Natural killer cell (primary cell): ENCODE measurements around the gene PLAGL1. TPM values are rescaled to one million over a fixed set of nuclear protein-coding genes. Genes with fewer than 3 reads are reported as not detected.

Source experiments
- ATAC-seq, 3 donors: fragments of 150-1000 bp in 2 of 3; fragments of 200-7000 bp in 1 of 3; cut with Tn5 transposase; 1 replicate in 1 of 3; 2 replicates in 2 of 3; pipeline ENCODE4 v1.10.0; 2021; ENCODE audit warnings: mild to moderate bottlenecking in 2 of 3, moderate library complexity in 2 of 3
- DNase-seq, 2 donors: peaks; one replicate each; pipeline versions ENCODE4 v3.0.0 to v3.0.0-alpha.2; 2013 to 2021; ENCODE audit warnings: mixed read lengths in 1 of 2
- H3K27ac ChIP-seq: one replicate; pipeline ENCODE4 v1.5.1; 2013; ENCODE audit warnings: mild to moderate bottlenecking, low read length
- H3K27me3 ChIP-seq: one replicate; pipeline ENCODE4 v1.6.1; 2013; ENCODE audit warnings: low read length; ENCODE audit not compliant: control insufficient read depth, insufficient read depth
- H3K36me3 ChIP-seq: one replicate; pipeline ENCODE4 v1.6.1; 2013; ENCODE audit warnings: low read length; ENCODE audit not compliant: control insufficient read depth, insufficient read depth
- H3K4me1 ChIP-seq: one replicate; pipeline ENCODE4 v1.6.1; 2013; ENCODE audit warnings: low read length; ENCODE audit not compliant: control insufficient read depth, insufficient read depth
- H3K4me3 ChIP-seq: one replicate; pipeline ENCODE4 v1.5.1; 2013; ENCODE audit warnings: low read length
- H3K9me3 ChIP-seq: one replicate; pipeline ENCODE4 v1.6.1; 2013; ENCODE audit warnings: low read length; ENCODE audit not compliant: control insufficient read depth, insufficient read depth
- H3K27ac Mint-ChIP-seq, 2 donors: one replicate each; pipeline ENCODE4 v1.8.0; 2022; ENCODE audit warnings: mild to moderate bottlenecking in 2 of 2, mixed read lengths in 2 of 2, moderate library complexity in 1 of 2
- H3K27me3 Mint-ChIP-seq, 2 donors: one replicate each; pipeline ENCODE4 v1.8.0; 2022; ENCODE audit warnings: low read depth in 2 of 2, mixed read lengths in 2 of 2
- H3K36me3 Mint-ChIP-seq: one replicate; pipeline ENCODE4 v1.8.0; 2022; ENCODE audit warnings: mixed read lengths
- H3K4me1 Mint-ChIP-seq, 2 donors: one replicate each; pipeline ENCODE4 v1.8.0; 2022; ENCODE audit warnings: mixed read lengths in 2 of 2
- H3K4me3 Mint-ChIP-seq: one replicate; pipeline ENCODE4 v1.8.0; 2022; ENCODE audit warnings: mild to moderate bottlenecking, moderate library complexity, mixed read lengths
- H3K9me3 Mint-ChIP-seq, 2 donors: one replicate each; pipeline ENCODE4 v1.8.0; 2022; ENCODE audit warnings: mixed read lengths in 2 of 2
- CTCF ChIP-seq: fragments of 200-600 bp; IDR thresholded peaks from one replicate; pipeline ENCODE4 v1.8.0; 2022; ENCODE audit warnings: antibody characterized with exemption
- WGBS: methylation state at CpG from one replicate; pipeline ENCODE4 v1.1.7; 2013; ENCODE audit warnings: missing lambda C conversion rate; ENCODE audit not compliant: insufficient coverage; 5-methylcytosine and 5-hydroxymethylcytosine counted together
- intact Hi-C: fragments of 100-400 bp; cut with micrococcal nuclease; formaldehyde crosslinking; loops from one replicate; pipeline ENCODE4 v1.14.2; 2022
- total RNA-seq, 4 donors: library from RNA; stranded (reverse); fragments of 120-200 nt in 1 of 4; gene quantifications; one replicate each; pipeline versions ENCODE4 v1.2.3 to v1.2.4, GENCODE V29; 2013 to 2022

Gene PLAGL1
- total RNA-seq, 3 donors from 2014 or later (not counting 1 experiment from before 2014, with no cell fraction given): 4.9 to 12.2 (median 6.8) TPM

DNA sequence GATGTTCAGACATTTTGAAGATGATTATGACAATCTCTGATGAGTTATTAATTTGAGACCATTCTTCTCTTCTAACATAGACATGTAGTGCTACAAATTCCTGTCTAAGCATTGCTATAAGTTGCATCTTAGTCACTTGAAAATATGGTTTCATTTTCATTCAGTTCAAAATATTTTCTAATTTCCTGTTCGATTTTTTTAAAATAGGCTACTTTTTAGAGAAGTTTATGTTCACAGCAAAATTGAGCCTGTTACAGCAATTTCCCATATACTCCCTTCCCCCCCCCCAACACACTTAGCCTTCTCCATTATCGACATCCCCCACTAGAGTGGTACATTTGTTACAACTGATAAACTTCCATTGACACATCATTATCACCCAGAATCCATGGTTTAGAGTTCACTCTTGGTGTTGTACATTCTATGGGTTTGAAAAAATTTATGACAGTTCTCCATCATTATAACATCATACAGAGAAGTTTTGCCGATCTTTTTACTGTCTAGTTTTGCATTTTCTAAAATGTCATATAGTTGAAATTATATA is 31.2 kb downstream of the PLAGL1 start:
- intact Hi-C loops: no loop called here
- H3K4me3 ChIP-seq: no peak overlapping the region
- Mint-ChIP-seq H3K4me1 (no peaks in the 10 kb centered on the region), H3K4me3 (no peak overlapping the region), H3K27me3 (peaks cover 0 to 3% of the 10 kb centered on the region in 2 donors), H3K9me3 (no peaks in the 10 kb centered on the region), H3K36me3 (no peaks in the 10 kb centered on the region), H3K27ac (no peak overlapping the region)
- TF ChIP-seq CTCF: no peak
- no peak overlapping the region for H3K27ac ChIP-seq
- no peaks in the 10 kb centered on the region for H3K36me3 ChIP-seq
- 86% methylated on average over 1 of the region's 3 CpGs for WGBS
- H3K9me3 ChIP-seq: no peaks in the 10 kb centered on the region
- ATAC-seq: no peak
- H3K27me3 ChIP-seq: no peaks in the 10 kb centered on the region
- no peaks in the 10 kb centered on the region for H3K4me1 ChIP-seq
- no peak for DNase-seq

GRCh38 chr6:143974089-143974488 is 34.0 kb downstream of the PLAGL1 start:
- H3K4me1 ChIP-seq: no peaks in the 10 kb centered on the region
- H3K36me3 Mint-ChIP-seq: no peaks in the 10 kb centered on the region
- H3K27ac Mint-ChIP-seq: no peak overlapping the region
- peaks cover 0 to 16% of the 10 kb centered on the region in 2 donors for H3K27me3 Mint-ChIP-seq
- H3K9me3 Mint-ChIP-seq: no peaks in the 10 kb centered on the region
- intact Hi-C loops: no loop called here
- no peak overlapping the region for H3K4me3 Mint-ChIP-seq
- ATAC-seq: no peak
- no peaks in the 10 kb centered on the region for H3K27me3 ChIP-seq
- no peaks in the 10 kb centered on the region for H3K4me1 Mint-ChIP-seq
- no peak for DNase-seq
- H3K9me3 ChIP-seq: no peaks in the 10 kb centered on the region
- TF ChIP-seq CTCF: no peak
- no peaks in the 10 kb centered on the region for H3K36me3 ChIP-seq
- WGBS: 94% methylated on average over 5 of the region's 8 CpGs
- no peak overlapping the region for H3K4me3 ChIP-seq
- H3K27ac ChIP-seq: no peak overlapping the region

- WGBS: 90% methylated on average over 13 of the region's 13 CpGs
- H3K4me3 ChIP-seq: no peak overlapping the region
- Mint-ChIP-seq H3K4me1 (no peaks in the 10 kb centered on the region), H3K9me3 (no peaks in the 10 kb centered on the region), H3K36me3 (no peaks in the 10 kb centered on the region), H3K4me3 (no peak overlapping the region), H3K27me3 (peaks cover 0 to 16% of the 10 kb centered on the region in 2 donors), H3K27ac (no peak overlapping the region)
- DNase-seq: no peak
- no peaks in the 10 kb centered on the region for H3K9me3 ChIP-seq
- H3K36me3 ChIP-seq: no peaks in the 10 kb centered on the region
- intact Hi-C loops: no loop called here
- no peak for TF ChIP-seq CTCF
- H3K27ac ChIP-seq: no peak overlapping the region
- H3K27me3 ChIP-seq: no peaks in the 10 kb centered on the region
- no peak for ATAC-seq
- H3K4me1 ChIP-seq: no peaks in the 10 kb centered on the region
Observed at GRCh38 chr6:143973097-143973966, 34.7 kb downstream of the PLAGL1 start.
